A549 (cell line): ENCODE results near the gene ITM2C. TPM values are rescaled to one million over a fixed set of nuclear protein-coding genes. Genes with fewer than 3 reads are reported as not detected.

Experiments
- ATAC-seq, 2 experiments: fragments of 200-7000 bp in 1 of 2; fragments of >200 bp in 1 of 2; cut with Nextera tagmentation in 1 of 2; cut with Tn5 transposase in 1 of 2; 3 replicates each; pipeline versions ENCODE4 v1.8.0 to v1.9.1; 2018 to 2020; ENCODE audit warnings: mild to moderate bottlenecking in 1 of 2, moderate library complexity in 1 of 2
- CTCF ChIA-PET: fragments of 300-600 bp; sonication (Branson Sonifier 250); formaldehyde crosslinking; extraction: SDS; loops from one replicate; lab custom pipeline; 2021; ENCODE audit warnings: antibody characterized with exemption, inconsistent platforms; lab: Yijun Ruan, JAX
- POLR2A ChIA-PET: fragments of 350-600 bp; formaldehyde crosslinking; extraction: SDS; loops from one replicate; lab custom pipeline; 2021; ENCODE audit warnings: antibody characterized with exemption, inconsistent platforms; lab: Yijun Ruan, JAX
- DNase-seq, 2 experiments: peaks; one replicate each; pipeline versions ENCODE4 v3.0.0 to v3.0.0-alpha.2; 2011 to 2016; ENCODE audit warnings: low read depth in 1 of 2, low spot score in 1 of 2
- FAIRE-seq: peaks from 2 replicates; lab custom pipeline; 2011; peaks lifted over from hg19 to GRCh38; lab: Jason Lieb, UNC
- H3K27ac ChIP-seq, 2 experiments: fragments of >200 bp; sonication (Bioruptor Twin); formaldehyde crosslinking; 3 replicates each; pipeline ENCODE4 v1.5.1; 2016 to 2017
- H3K4me1 ChIP-seq: fragments of >200 bp; sonication (Bioruptor Twin); formaldehyde crosslinking; 3 replicates; pipeline ENCODE4 v1.6.1; 2016
- H3K4me2 ChIP-seq: fragments of >200 bp; sonication (Bioruptor Twin); formaldehyde crosslinking; 3 replicates; pipeline ENCODE4 v1.6.1; 2016
- H3K4me3 ChIP-seq: fragments of >200 bp; sonication (Bioruptor Twin); formaldehyde crosslinking; 3 replicates; pipeline ENCODE4 v1.5.1; 2016
- H3K9me3 ChIP-seq: fragments of >200 bp; sonication (Bioruptor Twin); formaldehyde crosslinking; 3 replicates; pipeline ENCODE4 v1.6.1; 2016
- EHMT2 ChIP-seq: fragments of 200-600 bp; sonication (generic); IDR thresholded peaks from 2 replicates; pipeline ENCODE4 v1.6.1; 2016; ENCODE audit warnings: antibody characterized with exemption, low read depth, mild to moderate bottlenecking, moderate library complexity
- HOXB5 ChIP-seq: fragments of 250-450 bp; sonication (Bioruptor Pico); IDR thresholded peaks from 2 replicates; pipeline ENCODE4 v1.5.0; 2020; ENCODE audit warnings: mild to moderate bottlenecking, moderate library complexity
- MAFK ChIP-seq: fragments of 450-650 bp; IDR thresholded peaks from 2 replicates; pipeline ENCODE4 v1.6.1; 2014; ENCODE audit not compliant: partially characterized antibody
- MYC ChIP-seq: IDR thresholded peaks from 2 replicates; pipeline ENCODE4 v1.6.1; 2012; ENCODE audit warnings: mild to moderate bottlenecking, inconsistent platforms, low read length, improper control_type of control experiment, borderline replicate concordance
- NFE2L2 ChIP-seq: fragments of 150-350 bp; conservative IDR thresholded peaks from 2 replicates; pipeline ENCODE4 v1.6.1; 2014; ENCODE audit warnings: low read length
- RAD21 ChIP-seq, 2 experiments: fragments of >200 bp in 1 of 2; sonication (Bioruptor Twin) in 1 of 2; formaldehyde crosslinking in 1 of 2; IDR thresholded peaks in 1 of 2; conservative IDR thresholded peaks in 1 of 2; 2 replicates in 1 of 2; 3 replicates in 1 of 2; pipeline ENCODE4 v1.6.1; 2012 to 2018; ENCODE audit warnings: inconsistent platforms in 1 of 2
- ZSCAN20 ChIP-seq: fragments of 250-450 bp; sonication (Bioruptor Pico); IDR thresholded peaks from 2 replicates; pipeline ENCODE4 v1.8.0; 2022; ENCODE audit warnings: mild to moderate bottlenecking, moderate library complexity
- WGBS: methylation state at CpG from one replicate; pipeline ENCODE4 v1.1.6; 2017; ENCODE audit errors: missing lambda C conversion rate; 5-methylcytosine and 5-hydroxymethylcytosine counted together
- polyA plus RNA-seq, 4 experiments: library from polyadenylated mRNA; depleted of rRNA in 3 of 4; stranded (reverse); fragments of >200 nt; fragmentation: RNase III in 1 of 4; extraction: RNeasy Plus Mini Kit Qiagen cat#74134 plus additional on column Dnase treatment in 1 of 4; gene quantifications; 2 replicates in 3 of 4; 3 replicates in 1 of 4; pipeline ENCODE4 v1.2.3, GENCODE V29; 2011 to 2017
- TF ChIP-seq, protein P1 (sequence below): IDR thresholded peaks from 2 replicates; pipeline ENCODE4 v1.6.1; 2012; ENCODE audit warnings: low read depth, borderline replicate concordance
- TF ChIP-seq, protein P2 (sequence below): IDR thresholded peaks from 2 replicates; pipeline ENCODE4 v1.6.1; 2012
- TF ChIP-seq, protein P3 (sequence below): fragments of 150-350 bp; IDR thresholded peaks from 2 replicates; pipeline ENCODE4 v1.6.1; 2014; ENCODE audit warnings: low read depth, mild to moderate bottlenecking, low read length

ITM2C gene
- polyA plus RNA-seq, 2 of the 4 experiments (the other 2 are of a cell fraction): 84.0 to 88.1 TPM

DNA sequence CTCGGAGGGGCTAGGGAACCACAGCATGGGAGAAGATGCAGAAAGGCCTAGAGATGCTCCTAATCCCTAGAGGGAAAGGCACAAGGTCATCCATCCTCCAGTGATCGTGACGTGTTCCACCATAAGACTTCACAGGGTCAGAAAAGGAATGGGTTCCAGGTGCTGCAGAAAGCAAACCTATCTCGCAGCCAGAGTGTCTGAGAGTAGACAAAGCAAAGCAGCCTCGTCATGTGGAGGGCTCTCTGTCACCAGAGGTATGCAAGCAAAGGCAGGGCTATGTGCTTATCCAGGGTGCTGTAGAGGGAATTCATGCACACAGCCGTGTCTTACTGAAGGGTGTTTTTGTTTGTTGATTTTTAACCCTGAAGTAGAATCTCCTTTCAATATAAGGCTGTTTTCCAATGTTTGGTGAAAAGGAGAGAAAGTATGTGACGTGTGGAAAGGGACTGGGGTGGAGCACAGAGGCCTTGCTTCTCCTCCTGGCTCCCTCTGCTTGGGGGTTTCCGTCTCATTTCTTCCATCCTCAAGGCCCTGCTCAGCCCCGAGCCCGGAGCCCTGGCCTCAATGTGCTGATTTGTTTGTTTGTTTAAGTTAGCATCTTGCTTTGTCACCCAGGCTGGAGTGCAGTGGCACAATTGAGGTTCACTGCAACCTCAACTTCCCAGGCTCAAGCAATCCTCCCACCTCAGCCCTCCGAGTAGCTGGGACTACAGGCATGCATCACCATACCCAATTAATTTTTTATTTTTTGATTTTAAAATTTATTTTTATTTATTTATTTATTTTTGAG is 57.3 kb downstream of the ITM2C start (continued):
- TF ChIP-seq, protein P1, sequence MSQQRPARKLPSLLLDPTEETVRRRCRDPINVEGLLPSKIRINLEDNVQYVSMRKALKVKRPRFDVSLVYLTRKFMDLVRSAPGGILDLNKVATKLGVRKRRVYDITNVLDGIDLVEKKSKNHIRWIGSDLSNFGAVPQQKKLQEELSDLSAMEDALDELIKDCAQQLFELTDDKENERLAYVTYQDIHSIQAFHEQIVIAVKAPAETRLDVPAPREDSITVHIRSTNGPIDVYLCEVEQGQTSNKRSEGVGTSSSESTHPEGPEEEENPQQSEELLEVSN: no peak
- TF ChIP-seq NFE2L2: no peak
- no peak for TF ChIP-seq MYC

DNA sequence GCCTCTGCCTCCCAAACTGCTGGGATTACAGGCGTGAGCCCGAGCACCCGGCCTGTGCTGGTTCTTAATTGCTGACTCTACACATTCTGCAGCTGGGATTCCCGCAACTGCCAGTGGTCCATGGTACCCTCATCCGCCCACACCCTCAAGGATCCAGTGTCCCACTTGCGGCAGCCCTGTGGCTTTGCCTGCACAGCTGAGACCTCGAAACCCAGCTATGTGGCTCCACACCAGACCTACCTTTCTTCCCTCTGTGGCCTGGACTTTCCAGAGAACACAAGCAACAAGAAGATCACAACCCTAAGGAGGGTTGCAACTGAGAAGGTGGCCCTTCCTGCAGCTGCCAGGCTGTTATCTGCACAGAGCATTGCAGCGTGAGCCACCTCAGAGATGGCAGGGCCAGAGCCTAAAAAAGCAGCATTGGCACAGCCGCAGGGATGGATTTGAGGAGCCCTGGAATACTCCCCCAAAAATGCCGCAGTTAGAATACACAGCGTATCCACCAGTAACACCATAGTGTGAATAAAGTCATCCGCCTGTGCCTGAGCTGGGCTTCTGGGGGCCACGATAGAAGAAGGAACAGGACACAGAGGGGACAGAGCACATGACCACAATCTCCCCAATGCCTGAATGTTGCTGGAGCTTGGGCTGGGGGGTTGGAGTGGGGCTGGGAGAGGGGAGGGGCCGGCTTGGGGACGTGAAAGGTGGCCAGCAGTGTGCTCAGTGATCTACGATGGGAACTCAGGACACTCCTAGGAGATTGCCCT is 58.4 kb downstream of the ITM2C start:
- H3K27ac ChIP-seq: no peak overlapping the region
- WGBS: 81% methylated on average over 15 of the region's 16 CpGs
- DNase-seq (no peak), ATAC-seq (no peak), FAIRE-seq (no peak)
- no peaks in the 10 kb centered on the region for H3K9me3 ChIP-seq
- peak; percentile 72 for TF ChIP-seq MAFK
- no peak for TF ChIP-seq HOXB5 (CRISPR knock-in tag)
- TF ChIP-seq, protein P2, sequence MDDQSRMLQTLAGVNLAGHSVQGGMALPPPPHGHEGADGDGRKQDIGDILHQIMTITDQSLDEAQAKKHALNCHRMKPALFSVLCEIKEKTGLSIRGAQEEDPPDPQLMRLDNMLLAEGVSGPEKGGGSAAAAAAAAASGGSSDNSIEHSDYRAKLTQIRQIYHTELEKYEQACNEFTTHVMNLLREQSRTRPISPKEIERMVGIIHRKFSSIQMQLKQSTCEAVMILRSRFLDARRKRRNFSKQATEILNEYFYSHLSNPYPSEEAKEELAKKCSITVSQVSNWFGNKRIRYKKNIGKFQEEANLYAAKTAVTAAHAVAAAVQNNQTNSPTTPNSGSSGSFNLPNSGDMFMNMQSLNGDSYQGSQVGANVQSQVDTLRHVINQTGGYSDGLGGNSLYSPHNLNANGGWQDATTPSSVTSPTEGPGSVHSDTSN: no peak
- no peaks in the 10 kb centered on the region for H3K4me1 ChIP-seq
- no peak overlapping the region for H3K4me2 ChIP-seq
- CTCF ChIA-PET: interaction anchor here (0.9 to 1.2 kb wide), 3 partner anchors 17 to 65 kb away, joined by 3 read pairs; no protein-coding TSS in a partner anchor
- no peak overlapping the region for H3K4me3 ChIP-seq
- POLR2A ChIA-PET: no interaction called here

DNA sequence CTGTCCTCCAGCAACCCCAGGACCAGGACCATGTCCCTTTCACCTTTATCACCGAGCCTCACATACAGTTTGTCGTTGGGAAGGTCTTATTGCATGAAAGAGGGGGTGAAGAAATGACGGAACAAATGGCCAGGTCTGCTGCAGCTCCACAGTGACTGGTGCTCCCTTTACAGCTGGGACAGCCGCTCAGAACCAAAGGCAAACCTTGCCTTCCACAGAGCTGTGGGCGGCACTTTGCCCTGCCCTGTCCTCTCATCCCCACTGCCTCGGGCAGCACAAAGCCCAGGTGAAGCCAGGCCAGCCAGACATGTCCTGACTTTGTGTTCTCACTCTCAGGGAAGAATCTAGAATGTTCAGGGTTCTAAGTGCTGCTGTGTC is 59.3 kb downstream of the ITM2C start:
- Histone ChIP-seq H3K27ac (no peak overlapping the region), H3K4me1 (no peaks in the 10 kb centered on the region), H3K4me3 (no peak overlapping the region), H3K4me2 (no peak overlapping the region), H3K9me3 (no peaks in the 10 kb centered on the region)
- ATAC-seq (peak in 1 of 2 experiments; percentile 44; a peak in 3 of 6 replicates), DNase-seq (no peak), FAIRE-seq (no peak)
- ChIA-PET POLR2A (no interaction called here), CTCF (interaction anchor here (0.9 to 1.6 kb wide), 3 partner anchors 18 to 64 kb away, joined by 3 to 4 read pairs (median 3); no protein-coding TSS in a partner anchor)
- 52% methylated on average over 6 of the region's 6 CpGs for WGBS
- TF ChIP-seq ZSCAN20 (CRISPR knock-in tag) (no peak), EHMT2 (no peak)
- TF ChIP-seq, protein P3, sequence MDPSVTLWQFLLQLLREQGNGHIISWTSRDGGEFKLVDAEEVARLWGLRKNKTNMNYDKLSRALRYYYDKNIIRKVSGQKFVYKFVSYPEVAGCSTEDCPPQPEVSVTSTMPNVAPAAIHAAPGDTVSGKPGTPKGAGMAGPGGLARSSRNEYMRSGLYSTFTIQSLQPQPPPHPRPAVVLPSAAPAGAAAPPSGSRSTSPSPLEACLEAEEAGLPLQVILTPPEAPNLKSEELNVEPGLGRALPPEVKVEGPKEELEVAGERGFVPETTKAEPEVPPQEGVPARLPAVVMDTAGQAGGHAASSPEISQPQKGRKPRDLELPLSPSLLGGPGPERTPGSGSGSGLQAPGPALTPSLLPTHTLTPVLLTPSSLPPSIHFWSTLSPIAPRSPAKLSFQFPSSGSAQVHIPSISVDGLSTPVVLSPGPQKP: no peak

DNA sequence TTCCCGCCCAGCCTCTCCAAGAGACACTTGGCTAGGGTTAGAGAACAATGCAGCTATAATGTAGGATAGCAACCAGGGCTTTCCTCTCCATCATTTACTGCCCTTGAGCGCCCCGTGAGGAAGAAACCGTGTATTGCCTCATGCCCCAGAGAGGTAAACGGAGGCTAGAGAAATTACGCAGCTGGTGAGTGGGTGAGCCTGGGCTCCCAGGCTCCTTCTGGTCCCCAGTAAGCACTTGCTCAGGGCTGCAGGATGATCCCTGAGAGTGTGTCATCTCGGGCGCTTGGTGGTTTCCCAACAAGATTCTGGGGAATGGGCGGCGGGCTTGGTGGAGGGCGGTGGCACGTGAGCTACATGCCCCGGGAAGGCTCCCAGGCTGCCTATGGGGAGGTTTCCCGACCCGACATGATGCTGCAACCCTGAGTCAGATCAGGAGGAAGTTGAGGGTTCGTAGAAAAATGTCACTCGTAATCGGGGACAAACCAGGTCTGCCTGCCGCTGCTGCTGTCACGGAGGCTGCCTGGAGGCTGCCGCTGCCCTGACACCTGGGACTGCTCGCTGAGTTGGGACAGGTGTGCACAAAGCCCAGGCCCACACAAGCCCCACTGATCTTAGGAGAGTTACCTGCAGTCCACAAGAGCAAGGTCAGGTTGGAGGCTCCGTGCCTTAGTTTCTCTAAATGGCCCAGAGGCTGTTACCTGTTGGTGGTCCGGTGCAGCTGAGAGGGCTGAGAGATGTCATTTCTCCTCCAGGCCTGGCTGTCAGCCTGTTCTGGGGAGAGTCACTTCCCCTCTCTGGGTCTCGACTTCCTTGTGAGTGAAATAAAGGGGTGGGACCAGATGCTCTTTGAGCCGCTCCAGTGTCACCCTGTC is 60.0 kb downstream of the ITM2C start, which contains the start of gene GPR55:
Gene GPR55, minus strand, starts transcription at position 773 of the 872 bp plus-strand sequence. CDS start 14,280 bp downstream, outside the sequence.
- Histone ChIP-seq H3K4me3 (no peak within 1 kb of the TSS), H3K9me3 (no peaks in the 10 kb centered on the region), H3K4me1 (no peaks in the 10 kb centered on the region), H3K27ac (no peak within 1 kb of the TSS), H3K4me2 (no peak within 1 kb of the TSS)
- ChIA-PET CTCF (interaction anchor here (0.9 to 1.6 kb wide), 3 partner anchors 19 to 63 kb away, joined by 3 to 4 read pairs (median 3); no protein-coding TSS in a partner anchor), POLR2A (no interaction called here)
- DNase-seq: peak in 1 of 2 experiments; percentile 20
- no peak for FAIRE-seq
- ATAC-seq: peak in 1 of 2 experiments; percentile 50; a peak in 3 of 6 replicates
- 60% methylated on average over 24 of the region's 26 CpGs for WGBS
- TF ChIP-seq, protein P3: no peak
- peak in 1 of 2 experiments; percentile 33; a peak in 1 of 5 replicates for TF ChIP-seq RAD21 (conservative IDR thresholded peaks at IDR 0.05 in 1 of 2, IDR thresholded peaks at IDR 0.05 in 1 of 2)
